NCI-H128 (cell line): Measurements from ENCODE around the gene OGFRL1.
"Not testable (repeated sequence)": the region's sequence is repeated elsewhere in the genome, so short reads cannot be mapped to it uniquely, and the experiment has no call there.

Source experiments
- DNase-seq: peaks from one replicate; lab custom pipeline; 2025; ENCODE audit not compliant: unreplicated experiment; lab: John Stamatoyannopoulos, UW

OGFRL1 gene

GRCh38 chr6:71288228-71289038 is at the start of gene OGFRL1:
Gene OGFRL1, plus strand, starts transcription at chr6:71288811. Its CDS starts 126 bp downstream, at chr6:71288937.
- DNase-seq, result no peak

- no peak for DNase-seq
Observed at GRCh38 chr6:71239694-71240093, 48.9 kb upstream of the OGFRL1 start.

GRCh38 chr6:71245265-71246049 is 43.2 kb upstream of the OGFRL1 start:
- DNase-seq, result no peak

- DNase-seq, result no peak
Observed at GRCh38 chr6:71246596-71246995, 42.0 kb upstream of the OGFRL1 start.

GRCh38 chr6:71248306-71248765 is 40.3 kb upstream of the OGFRL1 start:
- no peak for DNase-seq

- DNase-seq, result no peak
Observed at GRCh38 chr6:71248878-71249544, 39.6 kb upstream of the OGFRL1 start.

- DNase-seq, result no peak
Observed at GRCh38 chr6:71250099-71250602, 38.5 kb upstream of the OGFRL1 start.

- DNase-seq, result no peak
Observed at GRCh38 chr6:71252410-71252809, 36.2 kb upstream of the OGFRL1 start.

- no peak for DNase-seq
Observed at GRCh38 chr6:71252960-71253359, 35.7 kb upstream of the OGFRL1 start.

- DNase-seq, result no peak
Observed at GRCh38 chr6:71254323-71254722, 34.3 kb upstream of the OGFRL1 start.

GRCh38 chr6:71258078-71258866 is 30.3 kb upstream of the OGFRL1 start:
- no peak for DNase-seq

GRCh38 chr6:71259888-71260604 is 28.6 kb upstream of the OGFRL1 start:
- no peak for DNase-seq

- DNase-seq, result no peak
Observed at GRCh38 chr6:71262914-71263313, 25.7 kb upstream of the OGFRL1 start.

- not testable (repeated sequence) for DNase-seq
Observed at GRCh38 chr6:71266392-71266791, 22.2 kb upstream of the OGFRL1 start.

- DNase-seq, result no peak
Observed at GRCh38 chr6:71268735-71269437, 19.7 kb upstream of the OGFRL1 start.

- no peak for DNase-seq
Observed at GRCh38 chr6:71277926-71278600, 10.5 kb upstream of the OGFRL1 start.

GRCh38 chr6:71279321-71279720 is 9.3 kb upstream of the OGFRL1 start:
- DNase-seq, result no peak

- DNase-seq, result no peak
Observed at GRCh38 chr6:71279740-71280139, 8.9 kb upstream of the OGFRL1 start.

GRCh38 chr6:71280701-71281100 is 7.9 kb upstream of the OGFRL1 start:
- DNase-seq, result no peak
